GM19240 (cell line): ENCODE measurements around the gene MYOZ2.

Source experiments
- DNase-seq: peaks from one replicate; pipeline ENCODE4 v3.0.0; 2011; ENCODE audit warnings: low spot score; ENCODE audit not compliant: insufficient read length

MYOZ2 gene

GRCh38 chr4:119191505-119191904, 55.9 kb downstream of the MYOZ2 start:
- no peak for DNase-seq

GRCh38 chr4:119197772-119198212, 62.2 kb downstream of the MYOZ2 start:
- no peak for DNase-seq

DNA sequence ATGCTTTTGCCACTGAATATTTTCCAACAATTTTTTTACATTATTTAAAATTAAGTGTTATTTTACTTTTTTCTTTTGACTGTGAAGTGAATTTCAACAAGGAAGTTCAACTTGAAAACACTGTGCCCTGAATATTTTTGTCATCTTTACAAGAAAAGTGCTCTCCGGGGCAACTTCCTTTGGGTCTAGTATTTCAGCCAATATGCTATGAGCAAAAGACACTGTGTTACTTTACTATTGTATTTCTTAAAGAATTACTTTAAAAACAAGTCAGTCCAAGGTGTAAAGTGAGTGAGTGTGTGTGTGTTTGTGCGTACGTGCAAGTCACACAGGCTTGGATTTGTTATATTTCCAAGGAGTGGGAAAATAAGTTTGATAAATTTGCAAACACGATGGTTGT, 69.3 kb downstream of the MYOZ2 start:
- no peak for DNase-seq

DNA sequence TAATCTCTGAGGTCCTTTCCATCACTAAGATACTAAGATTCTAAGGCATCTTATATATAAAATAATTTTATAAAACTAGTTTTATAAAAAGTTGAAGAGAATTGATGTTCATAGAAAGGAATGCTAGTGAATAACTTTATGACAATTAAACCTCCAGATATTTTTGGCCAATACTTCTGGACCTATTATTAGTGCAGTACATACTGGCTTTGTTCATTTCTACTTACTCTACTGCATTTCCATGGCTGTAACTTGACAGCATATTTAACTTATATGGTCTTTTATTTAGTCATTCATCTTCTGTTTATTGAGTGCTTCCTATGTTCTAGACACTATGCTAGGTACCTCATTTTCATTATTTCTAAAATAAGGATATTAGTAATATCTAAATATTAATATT, 70.1 kb downstream of the MYOZ2 start:
- DNase-seq = no peak

DNA sequence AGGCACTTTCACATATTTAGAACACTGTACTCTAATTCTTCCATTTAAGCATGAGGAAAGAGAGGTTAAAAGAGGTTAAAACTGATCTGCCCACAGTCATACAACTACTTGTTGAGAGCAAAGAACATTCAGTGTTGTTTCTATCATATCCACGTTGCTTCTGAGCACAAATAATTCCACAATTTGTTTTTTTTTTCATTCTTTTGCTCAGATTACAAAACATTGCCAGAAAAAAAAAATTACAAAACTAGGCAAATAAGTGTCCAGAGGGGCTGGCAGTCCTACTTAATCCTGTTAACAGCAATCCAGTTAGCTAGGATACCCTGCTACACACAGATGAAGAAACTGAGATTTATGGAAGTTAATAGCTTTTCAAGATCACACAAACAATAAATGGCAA, 70.5 kb downstream of the MYOZ2 start:
- DNase-seq = no peak

DNA sequence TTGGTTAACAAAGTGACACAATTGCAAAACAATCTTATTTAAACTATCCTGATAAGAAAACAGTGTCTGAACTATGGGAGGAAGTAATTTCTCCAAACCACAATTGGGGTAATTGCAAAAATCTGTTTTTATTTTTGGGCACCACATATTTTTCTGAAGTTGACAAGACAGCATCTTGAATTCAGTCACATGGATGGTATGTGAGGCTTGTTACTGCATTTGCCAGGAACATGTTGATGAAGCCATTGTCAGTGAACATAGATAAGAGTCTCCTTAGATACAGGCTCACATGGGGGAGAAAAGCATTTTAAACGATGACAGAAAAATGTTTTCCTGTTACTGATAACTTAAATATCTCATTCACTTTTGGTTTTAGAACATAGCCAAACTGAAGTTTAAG, 71.4 kb downstream of the MYOZ2 start:
- DNase-seq = no peak

DNA sequence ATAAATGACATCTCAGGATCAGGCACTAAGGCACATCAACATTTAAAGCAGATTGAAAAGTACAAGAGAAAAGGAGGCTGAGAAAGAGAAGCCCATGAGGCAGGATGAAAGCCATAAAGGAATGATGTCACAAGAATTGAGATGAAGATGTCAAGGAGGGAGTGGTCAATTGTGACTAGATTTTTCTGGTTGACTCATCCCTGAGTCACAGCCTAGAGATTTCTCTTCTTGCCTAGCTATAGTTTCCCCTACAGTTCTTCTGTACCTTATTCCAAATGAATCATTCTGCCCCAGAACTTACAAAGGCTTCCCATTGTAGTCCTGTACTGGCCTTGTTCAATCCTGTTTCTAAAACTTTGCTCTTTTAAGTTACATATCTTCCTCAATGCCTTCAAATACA, 73.4 kb downstream of the MYOZ2 start:
- DNase-seq = no peak

GRCh38 chr4:119209586-119209985, 74.0 kb downstream of the MYOZ2 start:
- no peak for DNase-seq

GRCh38 chr4:119210775-119211174, 75.1 kb downstream of the MYOZ2 start:
- no peak for DNase-seq

DNA sequence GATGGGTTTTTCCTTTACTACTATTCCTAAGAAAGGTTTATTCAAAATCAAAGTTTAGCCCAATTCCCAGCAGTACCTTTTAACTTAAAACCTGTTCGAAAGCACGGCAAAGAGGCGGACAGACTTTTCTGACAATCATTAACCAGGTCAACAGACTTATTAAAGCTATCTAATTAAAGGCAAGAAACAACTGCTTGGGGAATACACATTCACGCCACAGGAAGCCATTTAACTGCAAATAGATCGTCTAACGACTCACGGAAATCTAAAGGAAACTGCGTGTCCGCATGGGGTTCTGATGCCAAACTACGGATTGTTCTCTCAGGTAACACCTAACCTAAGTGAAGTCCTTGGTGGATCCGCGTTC, 76.2 kb downstream of the MYOZ2 start:
- DNase-seq = no peak

GRCh38 chr4:119212234-119212963, 76.8 kb downstream of the MYOZ2 start, which contains the start of gene USP53:
Gene USP53 (plus strand): TSS chr4:119212713. CDS start chr4:119239760, 27,047 bp downstream.
- DNase-seq = peak; percentile 79

DNA sequence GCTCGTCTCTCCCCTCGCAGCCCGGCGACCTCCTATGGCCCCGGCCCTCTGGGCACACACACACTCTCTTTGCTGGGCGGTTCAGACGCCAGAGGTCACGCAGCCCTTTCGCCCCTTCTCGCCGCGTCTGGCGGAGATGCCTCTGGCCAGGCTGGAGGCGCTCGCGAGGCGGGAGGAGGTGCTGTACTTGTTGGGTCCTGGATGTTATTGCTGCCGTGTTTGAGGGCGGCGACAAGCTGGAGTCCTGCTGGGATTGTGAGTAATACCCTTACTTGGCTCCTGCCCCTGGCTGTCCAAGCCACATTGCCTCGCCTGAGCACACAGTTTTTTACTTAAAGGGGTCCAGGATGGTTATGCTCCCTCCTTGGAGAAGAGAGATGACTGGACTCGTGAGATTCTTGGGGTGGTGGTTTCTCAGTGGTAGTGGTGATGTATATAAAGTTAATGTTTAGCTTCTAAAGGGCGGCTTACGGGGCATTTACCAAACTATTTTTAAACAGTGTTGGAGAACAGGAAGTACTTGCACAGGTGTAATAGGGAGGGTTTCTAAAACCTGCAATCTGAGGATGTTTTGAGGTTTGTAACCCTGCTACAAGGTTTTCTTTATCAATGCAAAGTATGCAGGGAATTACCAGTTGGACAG, 77.5 kb downstream of the MYOZ2 start:
- peak; percentile 22 for DNase-seq

DNA sequence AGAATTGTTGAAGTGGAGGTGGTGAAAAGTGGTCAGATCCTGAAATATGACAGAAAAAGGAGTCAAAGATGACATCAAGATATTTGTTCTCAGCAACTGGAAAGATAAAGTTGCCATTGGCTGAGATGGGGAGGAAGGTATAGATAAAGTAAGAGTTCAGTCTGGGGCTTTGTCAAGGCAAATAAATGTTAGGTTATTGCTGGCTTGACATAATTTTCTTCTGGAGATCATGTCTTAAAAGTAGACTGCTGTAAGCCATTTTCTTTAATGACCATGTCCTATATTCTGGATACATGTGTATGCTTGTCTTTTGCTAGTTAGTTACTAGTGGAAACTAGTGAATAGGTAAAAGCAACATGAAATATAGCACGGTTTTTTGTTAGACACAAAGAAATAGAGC, 82.5 kb downstream of the MYOZ2 start:
- DNase-seq = no peak

DNA sequence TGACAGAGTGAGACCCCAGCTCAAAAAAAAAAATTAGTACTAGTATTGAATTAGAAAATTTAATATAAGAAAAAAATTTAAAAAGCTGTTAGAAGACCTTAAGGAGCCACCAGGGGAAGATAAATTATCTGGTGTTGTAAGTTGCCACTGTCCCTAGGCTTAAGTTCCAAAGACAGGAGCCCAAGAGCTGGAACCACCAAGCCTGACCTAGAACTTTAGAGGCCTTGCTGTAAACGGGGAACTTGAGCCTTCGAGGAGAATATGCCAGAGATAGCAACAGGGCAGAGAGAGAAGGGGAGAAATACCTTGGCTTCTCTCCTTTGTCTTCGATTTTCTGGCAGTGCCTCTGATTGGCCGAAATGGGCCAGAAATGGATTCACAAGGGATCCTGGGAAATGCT, 85.8 kb downstream of the MYOZ2 start:
- no peak for DNase-seq

DNA sequence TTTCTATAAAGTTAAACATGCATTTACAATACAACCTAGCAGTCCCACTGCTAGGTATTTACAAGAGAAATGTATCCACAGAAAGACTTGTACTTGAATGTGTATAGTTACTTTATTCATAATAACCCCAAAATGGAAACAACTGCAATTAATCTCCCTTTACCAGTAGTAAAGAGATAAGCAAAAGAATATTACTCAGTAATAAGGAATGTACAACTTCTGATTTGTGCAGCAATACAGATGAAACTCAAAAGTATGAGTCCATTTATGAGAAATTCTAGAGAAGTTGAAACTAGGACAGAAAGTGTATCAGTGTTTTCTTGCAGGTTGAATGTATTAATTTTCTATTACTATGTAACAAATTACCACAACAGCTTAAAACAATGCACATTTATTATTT, 92.1 kb downstream of the MYOZ2 start:
- no peak for DNase-seq

- no peak for DNase-seq
These were observed 92.8 kb downstream of the MYOZ2 start for GRCh38 chr4:119228406-119228805.

GRCh38 chr4:119229908-119230687, 94.5 kb downstream of the MYOZ2 start:
- DNase-seq = no peak

GRCh38 chr4:119231491-119231890, 95.9 kb downstream of the MYOZ2 start:
- DNase-seq = no peak

DNA sequence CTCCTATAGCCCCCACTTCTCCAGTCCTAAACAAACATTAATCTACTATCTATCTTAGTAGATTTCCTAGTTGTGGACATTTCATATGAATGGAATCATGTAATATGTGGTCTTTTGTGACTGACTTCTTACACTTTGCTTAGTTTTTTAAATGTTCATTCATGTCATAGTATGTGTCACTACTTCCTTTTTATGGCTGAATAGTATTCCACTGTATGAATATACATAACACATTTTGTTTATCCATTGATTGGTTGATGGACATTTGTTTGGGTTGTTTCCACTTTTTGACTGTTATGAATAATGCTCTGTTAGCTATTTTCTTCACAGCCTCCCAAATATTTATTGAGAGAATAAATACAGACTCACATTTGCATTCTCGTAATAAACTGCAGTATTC, 96.7 kb downstream of the MYOZ2 start:
- DNase-seq = no peak

DNA sequence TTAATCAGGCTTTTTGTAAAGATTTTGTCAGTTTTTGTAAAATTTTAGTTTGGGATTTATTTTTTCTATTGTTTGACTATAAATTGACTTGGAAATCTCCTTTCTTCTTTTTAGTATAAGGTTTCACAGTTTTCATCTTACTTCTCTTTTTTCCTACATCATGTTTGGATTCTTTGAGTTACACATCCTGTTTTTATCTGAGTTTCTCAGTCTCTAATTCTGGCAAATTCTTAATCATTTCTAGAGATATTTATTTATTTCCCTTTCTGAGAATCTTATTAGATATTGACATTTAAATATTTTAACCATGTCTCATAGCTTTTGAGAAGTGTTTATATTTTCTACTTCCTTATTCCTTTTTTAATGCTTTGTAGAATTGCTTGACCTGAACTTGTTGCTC, 97.6 kb downstream of the MYOZ2 start:
- no peak for DNase-seq

DNA sequence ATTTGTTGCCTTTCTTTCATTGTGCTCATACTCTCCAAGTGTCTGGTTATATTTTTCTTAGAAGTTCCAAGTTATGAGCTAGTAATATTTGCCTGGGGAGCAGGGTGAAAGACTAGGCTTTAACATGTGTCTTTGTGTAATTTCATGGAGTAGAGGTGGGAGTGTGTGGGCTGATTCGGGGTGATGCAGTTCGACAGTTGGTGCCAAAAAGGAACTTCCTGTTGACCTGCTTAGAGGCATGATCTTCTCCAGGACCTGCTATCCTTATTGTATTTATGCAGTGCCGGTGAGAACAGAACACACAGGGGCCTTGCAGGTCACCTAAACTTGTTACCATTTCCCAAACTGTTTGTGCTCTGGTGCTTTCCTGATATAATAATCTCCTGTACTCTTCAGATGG, 98.1 kb downstream of the MYOZ2 start:
- no peak for DNase-seq

- no peak for DNase-seq
These were observed 101.6 kb downstream of the MYOZ2 start for GRCh38 chr4:119237201-119237600.
